Hematopoietic multipotent progenitor cell treated with erythropoietin and hydrocortisone succinate and interleukin-3 and kit ligand, for 4 days (in vitro differentiated cells): ENCODE measurements around the gene MYLK2.

Experiments used
- DNase-seq: peaks from one replicate; pipeline ENCODE4 v3.0.0-alpha.2; 2015

Gene MYLK2

DNA sequence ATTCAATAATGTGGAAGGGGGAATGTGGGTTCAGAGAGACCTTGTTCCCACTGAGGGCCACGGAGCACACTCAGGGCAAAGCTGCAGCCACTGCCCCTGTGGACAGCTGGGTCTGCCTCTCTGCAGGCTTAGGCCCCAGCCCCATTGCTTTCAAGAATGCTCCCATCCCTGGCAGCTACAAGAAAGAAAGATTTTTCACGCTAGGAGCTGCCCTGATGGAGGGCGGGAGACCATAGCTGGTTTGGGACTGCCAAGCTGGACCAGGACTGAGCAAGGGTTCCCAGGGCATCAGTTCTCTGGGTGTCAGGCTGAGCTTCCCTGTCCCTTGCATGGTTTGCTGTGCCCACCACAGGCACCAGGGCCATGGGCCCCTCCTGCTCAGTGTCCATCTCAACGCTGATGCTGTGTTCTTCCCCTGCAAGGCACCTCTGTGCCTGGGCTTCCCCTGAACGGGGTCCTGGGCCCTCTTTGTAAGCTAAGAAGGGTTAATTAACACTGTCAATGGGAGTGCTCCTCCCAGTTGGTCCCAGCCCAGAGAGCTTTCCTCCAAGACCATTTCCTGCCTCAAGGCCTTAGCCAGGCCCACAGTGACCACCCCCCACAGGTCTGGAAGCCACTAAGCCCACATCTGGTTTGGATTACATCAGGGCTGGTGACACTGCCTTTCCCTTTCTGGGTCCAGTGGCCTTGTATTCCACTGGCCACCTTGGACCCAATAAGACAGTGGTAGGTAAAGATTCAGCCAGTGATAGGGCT, 17.9 kb downstream of the MYLK2 start:
- no peak for DNase-seq

GRCh38 chr20:31837896-31838397, 18.8 kb downstream of the MYLK2 start:
- peak; percentile 29 for DNase-seq

DNA sequence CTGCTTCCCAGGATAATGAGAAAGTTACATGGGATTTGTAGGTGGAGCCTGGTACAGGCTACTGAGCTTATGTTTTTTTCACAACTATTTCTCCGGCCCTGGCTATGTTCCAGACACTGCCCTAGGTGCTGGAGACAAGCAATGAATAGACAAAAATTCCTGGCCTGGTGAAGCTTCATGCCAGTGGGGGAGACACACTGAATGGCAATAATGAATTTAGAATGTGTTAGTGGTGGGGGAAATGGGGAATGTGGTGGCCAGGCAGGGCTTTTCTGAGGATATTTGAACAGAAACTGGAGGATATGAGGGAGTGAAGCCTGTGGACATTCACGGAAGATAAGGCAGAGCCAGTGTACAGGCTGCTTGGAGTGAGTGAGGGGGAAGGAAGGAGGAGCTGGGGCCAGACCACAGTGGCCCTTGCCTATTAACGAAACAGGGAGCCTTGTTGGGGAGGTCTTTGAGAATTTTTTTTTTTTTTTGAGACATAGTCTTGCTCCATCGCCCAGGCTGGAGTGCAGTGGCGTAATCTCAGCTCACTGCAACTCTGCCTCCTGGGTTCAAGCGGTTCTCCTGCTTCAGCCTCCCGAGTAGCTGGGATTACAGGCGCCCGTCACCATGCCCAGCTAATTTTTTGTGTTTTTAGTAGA, 19.6 kb downstream of the MYLK2 start:
- peak; percentile 36 for DNase-seq

DNA sequence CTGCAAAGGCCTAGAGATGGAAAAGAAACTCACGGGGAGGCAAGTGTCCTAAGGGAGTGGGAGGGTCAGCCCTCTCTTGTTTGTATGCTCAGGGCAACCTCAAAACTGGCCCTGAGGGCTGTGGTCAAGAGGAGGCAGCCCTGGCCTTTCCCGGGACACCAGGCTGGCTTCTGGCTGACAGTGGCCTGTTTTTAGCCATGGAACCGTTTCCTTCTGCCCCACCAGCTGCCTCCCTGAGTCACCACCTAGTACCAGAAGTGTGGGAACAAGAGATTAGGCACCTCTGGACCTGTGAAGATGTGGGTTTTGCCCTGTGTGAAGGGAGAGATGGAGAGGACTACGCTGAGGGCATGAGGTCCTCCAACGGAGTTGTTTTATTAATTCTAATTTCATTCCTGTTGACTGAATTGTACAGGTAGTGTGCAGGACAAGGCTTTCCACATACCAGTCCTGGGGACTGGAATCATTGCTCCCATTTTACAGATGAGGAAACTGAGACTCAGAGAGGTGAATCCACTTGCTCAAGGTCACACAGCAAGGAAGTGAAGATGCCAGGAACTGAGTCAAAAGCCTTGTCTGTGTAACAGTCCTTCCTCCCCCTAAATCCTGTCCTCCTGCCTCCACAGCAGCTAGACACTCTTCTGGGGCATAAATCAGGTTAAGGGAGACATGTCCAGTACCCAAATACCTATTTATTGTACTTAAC, 20.8 kb downstream of the MYLK2 start:
- DNase-seq: peak; percentile 23

DNA sequence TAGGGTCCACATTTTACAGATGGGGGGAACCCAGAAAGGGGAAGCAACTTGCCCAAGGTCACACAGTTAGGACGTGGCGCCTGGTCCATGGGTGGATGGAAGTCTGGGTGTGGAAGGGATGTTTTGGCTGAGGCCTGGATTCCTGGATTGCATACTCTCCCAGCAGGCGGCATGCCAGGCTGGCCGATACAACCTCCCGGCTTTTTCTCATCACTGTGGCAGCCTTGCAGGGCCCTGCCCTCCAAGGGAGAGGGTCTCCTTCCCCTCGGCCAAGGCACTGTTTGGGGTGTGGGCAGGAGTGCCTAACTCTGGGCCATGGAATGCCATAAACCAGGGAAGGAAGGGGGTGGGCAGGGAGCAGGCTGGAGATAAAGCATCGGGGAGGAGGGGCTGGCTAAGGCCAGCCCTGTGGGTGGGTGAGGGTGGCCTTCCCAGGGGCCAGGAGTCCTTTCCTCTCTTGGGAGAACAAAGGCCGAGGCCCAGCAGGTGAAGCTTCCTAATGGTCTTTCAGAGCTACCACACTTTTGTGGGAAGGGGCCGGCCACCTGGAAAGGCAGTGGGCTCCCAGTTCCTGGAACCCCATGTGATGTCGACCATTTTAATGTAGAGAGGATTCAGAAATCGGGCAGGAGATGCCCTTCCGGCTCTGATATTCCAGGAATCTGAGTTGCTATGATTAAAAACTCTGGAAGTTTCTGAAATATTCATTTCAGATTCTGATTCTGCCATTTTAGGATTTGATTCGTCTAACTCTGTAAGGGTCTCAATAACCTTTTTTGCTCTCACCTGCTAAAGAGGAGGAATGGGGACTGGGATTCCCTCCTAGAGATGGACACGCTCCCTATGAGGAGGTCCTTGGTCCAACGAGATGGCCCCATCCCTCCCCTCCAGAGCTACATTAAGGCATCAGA, 22.0 kb downstream of the MYLK2 start:
- DNase-seq: no peak

DNA sequence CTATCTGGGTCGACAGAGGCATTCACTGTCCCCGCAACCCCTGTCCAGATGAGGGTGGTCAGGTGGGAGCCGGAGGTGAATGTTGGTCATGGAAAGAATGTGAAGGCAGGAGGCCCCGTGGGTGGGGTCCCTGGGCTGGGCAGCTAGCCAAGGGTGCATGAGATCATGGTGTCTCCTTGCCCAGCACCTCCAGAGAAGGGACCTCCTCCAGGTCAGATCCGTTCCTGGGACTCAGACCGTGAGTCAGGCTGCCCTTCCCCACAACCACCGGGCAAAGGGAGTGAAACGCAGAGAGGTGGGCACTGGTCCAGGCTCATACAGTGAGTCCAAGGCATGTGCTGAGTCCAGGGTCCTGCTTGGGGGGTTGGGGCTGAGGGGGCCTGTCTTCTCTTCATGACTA, 22.8 kb downstream of the MYLK2 start:
- DNase-seq: no peak

DNA sequence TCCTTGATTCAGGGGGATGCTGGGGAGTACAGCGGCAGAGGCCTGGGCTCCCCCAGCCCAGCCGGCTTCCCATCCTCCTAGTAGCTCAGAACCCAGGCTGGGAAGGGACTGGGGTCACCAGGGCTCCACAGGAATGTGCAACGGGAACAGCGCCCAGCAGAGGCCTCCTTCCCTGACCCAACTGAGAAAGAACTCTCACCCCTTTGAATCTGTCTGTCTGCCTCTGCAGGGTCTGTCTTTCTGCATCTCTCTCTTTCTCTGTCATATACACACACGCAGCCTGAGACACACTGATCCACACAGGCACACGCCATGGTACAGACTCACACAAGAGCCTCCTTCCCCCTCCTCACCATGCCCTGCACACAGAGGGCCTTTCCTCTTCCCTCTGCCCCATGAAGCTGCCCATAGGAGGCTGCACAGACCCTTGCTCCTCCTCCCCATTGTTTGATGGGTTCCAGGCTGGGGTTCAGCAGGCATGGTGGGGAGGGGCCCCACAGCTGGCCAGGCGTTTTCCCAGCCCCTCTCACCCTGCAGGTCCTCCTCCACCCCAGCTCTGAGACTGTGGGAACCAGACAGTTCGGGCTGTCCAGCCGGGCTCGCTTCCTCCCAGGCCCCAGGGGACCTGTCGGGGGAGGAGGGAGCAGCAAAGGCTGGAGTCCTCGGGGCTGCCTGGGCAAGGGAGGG, 23.5 kb downstream of the MYLK2 start:
- DNase-seq: no peak

- no peak for DNase-seq
These were observed 24.1 kb downstream of the MYLK2 start for GRCh38 chr20:31843288-31843687.

GRCh38 chr20:31843881-31844280, 24.7 kb downstream of the MYLK2 start:
- no peak for DNase-seq

GRCh38 chr20:31844737-31845299, 25.7 kb downstream of the MYLK2 start:
- DNase-seq: no peak

DNA sequence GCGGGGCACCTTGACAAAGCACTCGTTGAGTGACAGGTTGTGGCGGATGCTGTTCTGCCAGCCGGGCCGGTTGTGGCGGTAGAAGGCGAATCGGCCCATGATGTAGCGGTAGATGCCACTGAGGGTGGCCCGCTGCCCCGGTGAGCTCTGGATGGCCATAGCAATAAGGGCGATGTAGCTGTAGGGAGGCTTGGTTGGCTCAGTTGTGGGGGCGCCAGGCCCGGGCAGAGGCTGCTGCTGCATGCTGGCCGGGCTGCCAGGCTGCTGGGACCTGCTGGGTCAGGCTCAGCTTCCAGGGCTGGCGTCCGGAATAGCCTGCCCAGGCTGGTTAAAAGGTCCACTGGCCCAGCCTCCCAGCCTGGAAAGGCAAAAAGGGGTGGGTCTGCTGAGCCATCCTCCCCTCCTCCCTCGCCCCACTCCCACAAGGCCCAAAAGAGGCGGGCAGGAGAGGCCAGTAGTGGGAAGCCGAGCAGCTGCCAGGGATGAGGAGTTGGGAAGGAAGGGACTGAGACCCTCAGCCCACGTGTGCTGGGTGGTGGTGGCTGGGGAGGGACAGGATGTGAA, 26.2 kb downstream of the MYLK2 start, which contains the start of gene FOXS1:
Gene FOXS1, minus strand, starts transcription at position 305 of the 564 bp plus-strand sequence. Its CDS starts 62 bp downstream, at position 243.
- no peak for DNase-seq

GRCh38 chr20:31846793-31847138, 27.6 kb downstream of the MYLK2 start:
- no peak for DNase-seq

DNA sequence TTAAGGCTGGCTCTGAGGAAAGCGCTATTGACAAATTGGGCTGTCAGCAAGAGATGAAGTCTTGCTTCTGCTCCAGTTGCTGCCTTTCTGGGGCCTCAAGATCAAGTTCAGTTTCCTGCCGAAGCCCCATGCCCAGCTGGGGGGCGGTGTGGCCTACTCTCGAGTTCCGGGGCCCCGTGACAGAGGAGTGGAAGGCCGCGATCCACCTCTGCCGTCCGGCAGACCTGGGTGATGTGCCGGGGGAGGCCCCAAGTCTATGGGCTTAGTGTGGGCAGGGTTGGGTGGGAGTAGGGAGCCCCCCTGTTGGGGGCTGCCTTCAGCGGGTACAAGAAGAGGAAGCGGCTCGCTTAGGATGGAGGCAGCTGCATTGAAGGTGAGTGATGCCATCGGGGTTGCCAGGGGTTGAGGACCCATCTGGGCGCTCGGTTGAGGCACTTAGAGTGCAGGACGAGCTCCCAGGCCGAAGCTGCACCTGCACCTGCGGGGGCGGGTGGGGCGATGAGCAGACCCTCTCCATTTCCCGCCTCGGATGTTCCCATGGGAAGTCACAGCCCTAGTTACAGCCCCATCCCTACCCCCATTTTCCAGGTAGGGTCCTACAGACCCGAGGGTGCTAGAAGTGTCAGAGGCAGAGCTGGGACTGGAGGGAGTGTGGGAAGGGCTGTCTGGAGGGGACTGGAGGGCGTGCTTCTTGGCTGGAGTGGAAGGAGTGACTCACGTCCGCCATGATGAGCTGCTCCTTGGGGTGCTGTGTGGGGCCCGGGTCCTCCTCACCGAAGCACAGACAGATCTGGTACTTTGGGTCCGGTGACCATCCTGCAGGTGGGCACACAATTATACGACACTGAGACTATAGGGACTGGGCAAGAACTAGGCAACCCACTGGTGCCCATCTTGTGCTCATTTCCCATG, 29.2 kb downstream of the MYLK2 start:
- DNase-seq: no peak

GRCh38 chr20:31849306-31849930, 30.3 kb downstream of the MYLK2 start:
- DNase-seq: no peak

GRCh38 chr20:31851240-31851955, 32.2 kb downstream of the MYLK2 start:
- no peak for DNase-seq

GRCh38 chr20:31853481-31853880, 34.3 kb downstream of the MYLK2 start:
- DNase-seq: no peak

DNA sequence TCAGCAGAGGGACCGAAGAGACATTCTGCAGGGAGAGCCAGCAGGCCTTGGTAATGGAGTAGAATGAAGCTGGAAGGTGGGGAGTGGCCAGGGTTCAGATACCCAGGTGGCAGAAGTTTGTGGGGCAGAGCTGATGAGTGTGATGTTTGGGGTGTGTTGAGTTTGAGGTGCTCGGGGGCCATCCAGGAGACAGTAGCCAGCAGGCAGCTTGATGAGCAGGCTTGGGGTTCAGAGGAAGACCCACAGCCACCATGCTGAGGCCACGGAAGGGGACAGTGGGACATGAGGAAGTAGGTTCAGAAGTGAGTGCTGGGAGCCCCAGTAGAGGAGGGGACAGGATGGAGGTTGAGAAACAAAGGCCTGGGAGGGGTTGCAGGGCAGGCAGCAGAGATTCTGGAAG, 37.4 kb downstream of the MYLK2 start:
- DNase-seq: no peak

DNA sequence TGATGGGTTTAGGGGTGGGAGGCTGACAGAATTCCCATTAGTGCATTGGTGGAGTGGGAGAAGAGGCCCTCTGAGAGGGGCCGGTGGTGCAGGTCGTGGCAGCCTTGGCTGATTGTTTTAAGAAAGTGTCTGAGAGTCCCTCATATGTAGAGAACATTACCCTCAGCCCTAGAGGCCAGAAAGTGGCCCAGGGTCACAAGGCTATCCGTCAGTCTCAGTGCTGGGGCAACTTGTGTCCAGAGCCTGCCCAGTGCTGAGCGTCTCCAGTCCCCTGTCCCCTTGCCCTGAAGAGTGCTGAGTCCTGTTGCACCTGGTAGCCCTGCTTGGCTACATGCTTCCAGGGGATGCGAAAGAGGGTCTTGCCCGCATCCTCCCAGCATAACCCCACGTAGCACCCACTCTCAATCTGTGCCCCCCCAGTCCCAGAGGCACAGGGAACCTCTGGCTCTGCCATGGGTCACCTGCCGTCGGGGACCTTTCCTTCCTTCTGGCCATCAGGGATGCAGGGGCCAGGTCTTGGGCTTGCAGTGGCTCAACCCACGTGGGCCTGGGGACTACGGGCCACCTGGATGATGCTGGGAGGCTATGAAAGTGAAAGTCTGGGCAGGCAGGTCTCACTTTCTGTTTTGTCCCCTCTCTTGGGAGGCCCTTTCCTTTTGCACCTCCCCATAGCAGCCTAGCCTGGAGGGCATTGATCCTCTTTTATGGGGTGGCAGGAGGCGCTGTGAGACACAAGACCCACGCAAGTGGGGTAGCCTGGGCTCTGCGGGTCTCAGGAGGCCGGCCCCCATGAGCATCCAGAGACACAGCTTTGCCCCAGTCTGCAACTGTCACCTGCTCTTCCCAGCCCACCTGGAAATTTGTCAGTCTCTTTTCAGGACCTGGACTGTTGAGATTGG, 39.0 kb downstream of the MYLK2 start:
- DNase-seq: no peak
